ENCODE data around the gene FNDC1.

FNDC1 gene

DNA sequence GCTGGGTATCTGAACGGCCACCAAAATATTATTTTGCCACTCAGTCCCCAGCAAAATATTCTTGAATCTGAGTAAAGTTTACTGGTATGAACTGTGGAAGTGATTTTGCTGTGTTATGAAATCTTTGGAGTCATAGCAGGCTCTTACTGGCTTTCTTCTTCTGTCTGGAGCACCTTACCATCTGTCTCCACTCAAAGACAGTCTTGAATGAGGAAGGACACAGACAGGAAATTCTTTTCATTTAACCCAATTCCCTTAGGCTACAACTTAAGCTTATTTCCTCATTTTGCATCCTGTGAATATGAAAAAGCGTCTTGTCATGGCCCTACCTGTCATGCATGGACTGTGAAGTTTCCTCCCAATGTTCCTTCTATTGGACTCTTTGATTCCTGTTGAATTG, 24.7 kb downstream of the FNDC1 start:
- no peak for DNase-seq (ENCODE audit: low spot score)
- in situ Hi-C loops (cut with MboI; ENCODE audit: low sequenced_read_pairs, unreplicated experiment), result loop anchor here (25.0 kb wide), 1 partner anchor 418 kb away; no protein-coding TSS in a partner anchor
- TF ChIP-seq, protein P1, sequence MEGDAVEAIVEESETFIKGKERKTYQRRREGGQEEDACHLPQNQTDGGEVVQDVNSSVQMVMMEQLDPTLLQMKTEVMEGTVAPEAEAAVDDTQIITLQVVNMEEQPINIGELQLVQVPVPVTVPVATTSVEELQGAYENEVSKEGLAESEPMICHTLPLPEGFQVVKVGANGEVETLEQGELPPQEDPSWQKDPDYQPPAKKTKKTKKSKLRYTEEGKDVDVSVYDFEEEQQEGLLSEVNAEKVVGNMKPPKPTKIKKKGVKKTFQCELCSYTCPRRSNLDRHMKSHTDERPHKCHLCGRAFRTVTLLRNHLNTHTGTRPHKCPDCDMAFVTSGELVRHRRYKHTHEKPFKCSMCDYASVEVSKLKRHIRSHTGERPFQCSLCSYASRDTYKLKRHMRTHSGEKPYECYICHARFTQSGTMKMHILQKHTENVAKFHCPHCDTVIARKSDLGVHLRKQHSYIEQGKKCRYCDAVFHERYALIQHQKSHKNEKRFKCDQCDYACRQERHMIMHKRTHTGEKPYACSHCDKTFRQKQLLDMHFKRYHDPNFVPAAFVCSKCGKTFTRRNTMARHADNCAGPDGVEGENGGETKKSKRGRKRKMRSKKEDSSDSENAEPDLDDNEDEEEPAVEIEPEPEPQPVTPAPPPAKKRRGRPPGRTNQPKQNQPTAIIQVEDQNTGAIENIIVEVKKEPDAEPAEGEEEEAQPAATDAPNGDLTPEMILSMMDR (IDR thresholded peaks at IDR 0.05; ENCODE audit: borderline replicate concordance, control extremely low read depth, extremely low read depth, insufficient read depth, missing control alignments), result no peak

DNA sequence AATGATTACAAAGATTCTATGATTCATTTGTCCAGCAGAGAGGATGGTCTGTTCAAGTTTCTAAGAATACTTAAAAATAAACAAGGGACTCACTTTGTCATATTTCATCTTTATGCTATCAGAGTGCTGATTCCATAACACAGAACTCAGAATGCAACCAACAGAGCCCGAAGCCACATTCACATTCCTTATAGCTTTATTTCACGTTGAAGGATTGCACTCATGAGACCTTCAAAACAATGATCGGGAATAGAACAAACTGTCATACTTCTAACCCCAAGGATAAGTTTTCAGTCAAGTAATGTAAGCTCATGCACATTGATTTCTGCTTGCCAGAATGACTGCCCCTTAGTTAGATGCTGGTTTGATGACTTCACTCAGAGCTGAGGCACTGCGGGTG, 25.2 kb downstream of the FNDC1 start:
- TF ChIP-seq, protein P1 (IDR thresholded peaks at IDR 0.05; ENCODE audit: borderline replicate concordance, control extremely low read depth, extremely low read depth, insufficient read depth, missing control alignments), result no peak
- no peak for DNase-seq (ENCODE audit: low spot score)
- in situ Hi-C loops (cut with MboI; ENCODE audit: low sequenced_read_pairs, unreplicated experiment), result loop anchor here (25.0 kb wide), 1 partner anchor 418 kb away; no protein-coding TSS in a partner anchor

DNA sequence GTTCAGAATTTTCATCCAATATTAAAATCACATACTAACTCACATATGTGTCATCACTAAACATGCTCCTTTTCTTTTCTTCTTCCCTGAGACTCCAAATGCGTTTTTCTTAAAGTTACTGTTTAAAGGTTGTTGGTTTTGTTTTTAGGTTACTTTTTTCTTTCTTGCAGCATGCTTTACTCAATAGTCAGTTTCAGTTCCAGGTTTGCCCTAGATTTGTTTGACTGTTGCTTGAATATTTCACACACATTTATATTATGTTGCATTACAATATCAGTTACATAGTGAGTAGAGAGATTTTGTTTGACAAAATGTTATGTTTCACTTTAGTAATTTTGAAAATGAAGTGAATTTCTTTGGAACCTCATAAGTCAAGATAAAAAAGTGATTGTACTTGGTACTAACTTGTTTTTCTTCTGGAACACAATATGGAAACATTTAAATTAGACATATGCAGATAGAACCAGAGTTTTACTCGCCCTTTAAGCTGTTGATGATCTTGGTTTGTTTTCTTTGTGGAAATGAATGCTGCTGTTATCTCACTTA, 27.3 kb downstream of the FNDC1 start:
- TF ChIP-seq, protein P1 (IDR thresholded peaks at IDR 0.05; ENCODE audit: borderline replicate concordance, control extremely low read depth, extremely low read depth, insufficient read depth, missing control alignments), result no peak
- no peak for DNase-seq (ENCODE audit: low spot score)
- in situ Hi-C loops (cut with MboI; ENCODE audit: low sequenced_read_pairs, unreplicated experiment), result loop anchor here (25.0 kb wide), 1 partner anchor 416 kb away; no protein-coding TSS in a partner anchor

DNA sequence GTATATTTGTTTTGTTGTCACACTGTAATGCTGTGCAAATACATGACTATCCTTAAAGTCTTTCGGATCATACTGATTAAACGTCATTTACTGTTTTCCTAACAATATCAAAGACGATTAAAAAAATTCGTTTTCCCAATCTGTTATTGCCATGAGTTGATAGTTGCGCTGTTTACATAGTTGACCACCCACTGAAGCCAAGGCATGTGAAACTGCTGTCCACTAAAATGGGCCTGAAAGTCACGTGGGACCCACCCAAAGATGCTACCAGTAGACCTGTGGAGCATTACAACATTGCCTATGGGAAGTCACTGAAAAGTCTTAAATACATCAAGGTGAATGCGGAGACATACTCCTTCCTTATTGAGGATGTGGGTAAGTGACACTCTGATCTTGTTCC, 28.1 kb downstream of the FNDC1 start:
- in situ Hi-C loops (cut with MboI; ENCODE audit: low sequenced_read_pairs, unreplicated experiment), result loop anchor here (25.0 kb wide), 1 partner anchor 415 kb away; no protein-coding TSS in a partner anchor
- TF ChIP-seq, protein P1 (IDR thresholded peaks at IDR 0.05; ENCODE audit: borderline replicate concordance, control extremely low read depth, extremely low read depth, insufficient read depth, missing control alignments), result no peak
- DNase-seq (ENCODE audit: low spot score), result no peak

DNA sequence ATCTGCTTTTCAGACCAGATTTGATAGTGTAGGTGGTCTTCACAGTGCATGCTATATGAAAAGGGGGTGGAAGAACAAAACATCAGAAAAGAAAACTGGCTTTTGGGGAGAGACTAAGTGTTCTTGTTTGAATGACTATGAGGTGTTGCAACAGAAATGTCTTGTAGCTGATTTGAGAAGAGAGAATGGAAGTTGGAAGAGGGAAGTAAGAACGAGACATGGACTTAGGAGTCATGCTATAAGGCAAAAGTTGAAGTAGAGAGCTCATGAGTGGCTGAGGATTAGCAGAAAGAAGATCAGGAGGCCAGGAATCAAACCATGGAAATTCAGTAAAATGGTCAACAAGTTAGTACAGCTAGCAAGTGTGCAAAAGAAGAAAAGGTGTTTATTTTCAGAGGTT, 32.1 kb downstream of the FNDC1 start:
- TF ChIP-seq, protein P1 (IDR thresholded peaks at IDR 0.05; ENCODE audit: borderline replicate concordance, control extremely low read depth, extremely low read depth, insufficient read depth, missing control alignments), result no peak
- in situ Hi-C loops (cut with MboI; ENCODE audit: low sequenced_read_pairs, unreplicated experiment), result no loop called here
- DNase-seq (ENCODE audit: low spot score), result no peak

DNA sequence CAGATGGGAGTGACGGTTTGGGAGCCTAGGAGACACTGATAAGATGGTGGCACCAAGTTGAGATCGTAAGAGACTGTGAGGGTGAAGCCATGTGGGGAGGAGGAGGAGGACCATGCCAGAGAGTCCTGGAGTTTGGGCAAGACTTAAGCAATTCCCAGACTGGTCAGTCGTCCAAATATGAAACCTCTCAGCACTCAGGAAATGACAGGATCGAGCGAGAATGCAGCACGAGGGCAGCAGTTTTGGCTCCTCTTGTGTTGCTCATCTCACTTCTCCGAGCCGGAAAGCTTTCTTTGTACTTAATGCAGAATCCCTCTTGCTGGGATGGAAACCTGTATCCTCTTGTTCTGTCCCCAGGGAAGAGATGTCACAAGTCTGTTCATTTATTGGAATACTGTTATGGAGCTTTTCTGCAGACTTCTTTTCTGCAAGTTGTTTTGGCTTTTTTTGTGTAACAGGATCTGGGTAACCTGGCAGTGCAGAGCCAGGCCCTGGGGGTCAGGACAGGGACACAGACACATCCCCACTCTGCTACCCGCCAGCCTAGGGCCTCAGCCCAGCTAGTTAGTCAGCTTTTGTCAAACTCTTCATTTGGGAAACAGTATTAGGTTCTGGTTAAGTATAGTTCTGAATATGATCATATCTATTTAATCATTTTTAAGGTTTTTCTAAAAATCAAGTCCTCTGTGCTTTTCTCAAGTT, 34.3 kb downstream of the FNDC1 start:
- in situ Hi-C loops (cut with MboI; ENCODE audit: low sequenced_read_pairs, unreplicated experiment), result no loop called here
- no peak for DNase-seq (ENCODE audit: low spot score)
- TF ChIP-seq, protein P1 (IDR thresholded peaks at IDR 0.05; ENCODE audit: borderline replicate concordance, control extremely low read depth, extremely low read depth, insufficient read depth, missing control alignments), result no peak

Data from GM13976 (cell line).